Activated T-cell treated with anti-CD3 and anti-CD28 coated beads, Interleukin-2, amount 50 U/mL, for 72 hours (primary cell): ENCODE results near the gene LAMA2. TPM values are rescaled to one million over a fixed set of nuclear protein-coding genes. Genes with fewer than 3 reads are reported as not detected.

Source experiments
- ATAC-seq, 2 donors: fragments of 150-1000 bp; cut with Tn5 transposase; replicated peaks in 1 of 2; 2 replicates each; pipeline ENCODE4 v1.10.0; 2021; ENCODE audit warnings: moderate library complexity in 2 of 2, mild to moderate bottlenecking in 1 of 2
- DNase-seq, 2 donors: peaks; one replicate each; pipeline ENCODE4 v3.0.0; 2021 to 2022; ENCODE audit warnings: mixed read lengths in 1 of 2
- H3K27ac Mint-ChIP-seq: one replicate; pipeline ENCODE4 v1.8.0; 2022; ENCODE audit warnings: mild to moderate bottlenecking, moderate library complexity, mixed read lengths
- H3K27me3 Mint-ChIP-seq: one replicate; pipeline ENCODE4 v1.8.0; 2022; ENCODE audit warnings: low read depth, mixed read lengths
- H3K36me3 Mint-ChIP-seq, 2 donors: one replicate each; pipeline ENCODE4 v1.8.0; 2022; ENCODE audit warnings: mixed read lengths in 2 of 2, mild to moderate bottlenecking in 1 of 2; ENCODE audit not compliant: insufficient read depth in 2 of 2
- H3K4me1 Mint-ChIP-seq: one replicate; pipeline ENCODE4 v1.8.0; 2022; ENCODE audit warnings: low read depth, mixed read lengths
- H3K4me3 Mint-ChIP-seq, 2 donors: one replicate each; pipeline ENCODE4 v1.8.0; 2022; ENCODE audit warnings: mild to moderate bottlenecking in 2 of 2, mixed read lengths in 2 of 2, moderate library complexity in 2 of 2
- H3K9me3 Mint-ChIP-seq, 2 donors: one replicate each; pipeline ENCODE4 v1.8.0; 2022; ENCODE audit warnings: mixed read lengths in 2 of 2
- total RNA-seq, 2 donors: library from RNA; stranded (reverse); gene quantifications; one replicate each; pipeline ENCODE4 v1.2.3, GENCODE V29; 2022

The LAMA2 gene
- total RNA-seq, 2 donors from 2014 or later = 0.05 TPM; not detected in 1

GRCh38 chr6:129108337-129108736, 225.4 kb downstream of the LAMA2 start:
- Mint-ChIP-seq H3K27me3 (peaks cover 10% of the 10 kb centered on the region), H3K27ac (no peak overlapping the region), H3K36me3 (no peaks in the 10 kb centered on the region), H3K4me1 (no peaks in the 10 kb centered on the region), H3K9me3 (no peaks in the 10 kb centered on the region), H3K4me3 (no peak overlapping the region)
- ATAC-seq = no peak
- no peak for DNase-seq

- Mint-ChIP-seq H3K9me3 (no peaks in the 10 kb centered on the region), H3K27ac (no peak overlapping the region), H3K4me3 (no peak overlapping the region), H3K36me3 (no peaks in the 10 kb centered on the region), H3K27me3 (peaks cover 12% of the 10 kb centered on the region), H3K4me1 (no peaks in the 10 kb centered on the region)
- ATAC-seq (no peak), DNase-seq (no peak)
Measured at GRCh38 chr6:129110690-129111343, 227.9 kb downstream of the LAMA2 start.

- Mint-ChIP-seq H3K4me3 (no peak overlapping the region), H3K27me3 (peaks cover 12% of the 10 kb centered on the region), H3K9me3 (no peaks in the 10 kb centered on the region), H3K27ac (no peak overlapping the region), H3K36me3 (no peaks in the 10 kb centered on the region), H3K4me1 (no peaks in the 10 kb centered on the region)
- no peak for DNase-seq
- ATAC-seq = no peak
Measured at GRCh38 chr6:129111346-129111745, 228.4 kb downstream of the LAMA2 start.

- ATAC-seq (no peak), DNase-seq (no peak)
- no peak overlapping the region for H3K27ac Mint-ChIP-seq
- no peak overlapping the region for H3K4me3 Mint-ChIP-seq
- H3K27me3 Mint-ChIP-seq = peaks cover 11% of the 10 kb centered on the region
- no peaks in the 10 kb centered on the region for H3K4me1 Mint-ChIP-seq
- no peaks in the 10 kb centered on the region for H3K9me3 Mint-ChIP-seq
- no peaks in the 10 kb centered on the region for H3K36me3 Mint-ChIP-seq
Measured at GRCh38 chr6:129111853-129112252, 228.9 kb downstream of the LAMA2 start.

- Mint-ChIP-seq H3K36me3 (no peaks in the 10 kb centered on the region), H3K9me3 (no peaks in the 10 kb centered on the region), H3K27me3 (peaks cover 6% of the 10 kb centered on the region), H3K4me3 (no peak overlapping the region), H3K4me1 (no peaks in the 10 kb centered on the region), H3K27ac (no peak overlapping the region)
- ATAC-seq = no peak
- DNase-seq = no peak
Measured at GRCh38 chr6:129112591-129112990, 229.7 kb downstream of the LAMA2 start.

GRCh38 chr6:129113637-129114036, 230.7 kb downstream of the LAMA2 start:
- Mint-ChIP-seq H3K4me3 (no peak overlapping the region), H3K36me3 (no peaks in the 10 kb centered on the region), H3K27ac (no peak overlapping the region), H3K4me1 (no peaks in the 10 kb centered on the region), H3K9me3 (no peaks in the 10 kb centered on the region), H3K27me3 (peaks cover 6% of the 10 kb centered on the region)
- no peak for DNase-seq
- ATAC-seq = no peak

- ATAC-seq (no peak), DNase-seq (no peak)
- Mint-ChIP-seq H3K4me1 (no peaks in the 10 kb centered on the region), H3K27ac (no peak overlapping the region), H3K36me3 (no peaks in the 10 kb centered on the region), H3K9me3 (no peaks in the 10 kb centered on the region), H3K4me3 (no peak overlapping the region), H3K27me3 (peaks cover 6% of the 10 kb centered on the region)
Measured at GRCh38 chr6:129114636-129115391, 231.9 kb downstream of the LAMA2 start.

- ATAC-seq = no peak
- no peak for DNase-seq
- Mint-ChIP-seq H3K27ac (no peak overlapping the region), H3K9me3 (no peaks in the 10 kb centered on the region), H3K4me3 (no peak overlapping the region), H3K36me3 (no peaks in the 10 kb centered on the region), H3K4me1 (no peaks in the 10 kb centered on the region), H3K27me3 (peaks cover 6% of the 10 kb centered on the region)
Measured at GRCh38 chr6:129115471-129115870, 232.5 kb downstream of the LAMA2 start.

GRCh38 chr6:129117355-129117754, 234.4 kb downstream of the LAMA2 start:
- no peak overlapping the region for H3K4me3 Mint-ChIP-seq
- peaks cover 6% of the 10 kb centered on the region for H3K27me3 Mint-ChIP-seq
- H3K27ac Mint-ChIP-seq = no peak overlapping the region
- no peak for ATAC-seq
- no peaks in the 10 kb centered on the region for H3K9me3 Mint-ChIP-seq
- H3K36me3 Mint-ChIP-seq = no peaks in the 10 kb centered on the region
- no peaks in the 10 kb centered on the region for H3K4me1 Mint-ChIP-seq
- DNase-seq = no peak

GRCh38 chr6:129120856-129121638, 238.1 kb downstream of the LAMA2 start:
- Mint-ChIP-seq H3K27me3 (no peaks in the 10 kb centered on the region), H3K36me3 (no peaks in the 10 kb centered on the region), H3K4me3 (no peak overlapping the region), H3K4me1 (no peaks in the 10 kb centered on the region), H3K27ac (no peak overlapping the region), H3K9me3 (no peaks in the 10 kb centered on the region)
- ATAC-seq = no peak
- DNase-seq = no peak

GRCh38 chr6:129124347-129124746, 241.4 kb downstream of the LAMA2 start:
- ATAC-seq = no peak
- no peaks in the 10 kb centered on the region for H3K27me3 Mint-ChIP-seq

GRCh38 chr6:129130106-129130505, 247.2 kb downstream of the LAMA2 start:
- Mint-ChIP-seq H3K27ac (no peak overlapping the region), H3K4me3 (no peak overlapping the region), H3K27me3 (no peaks in the 10 kb centered on the region), H3K9me3 (no peaks in the 10 kb centered on the region), H3K36me3 (no peaks in the 10 kb centered on the region), H3K4me1 (no peaks in the 10 kb centered on the region)
- ATAC-seq (no peak), DNase-seq (no peak)

More at GRCh38 chr6:129124347-129124746, 241.4 kb downstream of the LAMA2 start:
- Mint-ChIP-seq H3K4me3 (no peak overlapping the region), H3K4me1 (no peaks in the 10 kb centered on the region), H3K27ac (no peak overlapping the region), H3K36me3 (no peaks in the 10 kb centered on the region), H3K9me3 (no peaks in the 10 kb centered on the region)
- DNase-seq = no peak

GRCh38 chr6:129130959-129131681, 248.2 kb downstream of the LAMA2 start:
- H3K36me3 Mint-ChIP-seq = no peaks in the 10 kb centered on the region
- ATAC-seq (no peak), DNase-seq (no peak)
- H3K4me1 Mint-ChIP-seq = no peaks in the 10 kb centered on the region
- no peak overlapping the region for H3K27ac Mint-ChIP-seq
- no peaks in the 10 kb centered on the region for H3K27me3 Mint-ChIP-seq
- no peaks in the 10 kb centered on the region for H3K9me3 Mint-ChIP-seq
- H3K4me3 Mint-ChIP-seq = no peak overlapping the region
